H1 (cell line): Measurements from ENCODE around the gene CD247. TPM values are rescaled to one million over a fixed set of nuclear protein-coding genes. Genes with fewer than 3 reads are reported as not detected.

Source experiments
- CTCF ChIA-PET: fragments of 300-600 bp; sonication (Branson Sonifier 250); formaldehyde crosslinking; loops from one replicate; lab custom pipeline; 2021; ENCODE audit not compliant: partially characterized antibody; lab: Charles Lee
- POLR2A ChIA-PET: fragments of 300-600 bp; sonication (Branson Sonifier 250); formaldehyde crosslinking; loops from one replicate; lab custom pipeline; 2021; ENCODE audit warnings: inconsistent platforms; ENCODE audit not compliant: partially characterized antibody; lab: Charles Lee
- DNase-seq, 2 experiments: peaks; one replicate each; pipeline versions ENCODE4 v3.0.0 to v3.0.0-alpha.2; 2010 to 2022; ENCODE audit warnings: low spot score in 2 of 2, low read depth in 1 of 2, mixed read lengths in 1 of 2
- FAIRE-seq: peaks from 2 replicates; lab custom pipeline; 2011; peaks lifted over from hg19 to GRCh38; lab: Jason Lieb, UNC
- H2AFZ ChIP-seq: 2 replicates; pipeline ENCODE4 v1.8.1; 2012; ENCODE audit warnings: low read length, inconsistent platforms
- H2AK5ac ChIP-seq: 2 replicates; pipeline ENCODE4 v1.6.1; 2013; ENCODE audit warnings: low read depth, low read length
- H2BK120ac ChIP-seq: replicated peaks from 2 replicates; pipeline ENCODE3; 2013; ENCODE audit warnings: low read depth, low read length, inconsistent platforms
- H2BK12ac ChIP-seq: 2 replicates; pipeline ENCODE4 v1.6.1; 2013; ENCODE audit warnings: low read depth, low read length
- H2BK15ac ChIP-seq: 2 replicates; pipeline ENCODE4 v1.6.1; 2013; ENCODE audit warnings: low read length
- H2BK20ac ChIP-seq: 2 replicates; pipeline ENCODE4 v1.6.1; 2013; ENCODE audit warnings: low read length
- H2BK5ac ChIP-seq: 2 replicates; pipeline ENCODE4 v1.6.1; 2013; ENCODE audit warnings: low read depth, low read length
- H3K14ac ChIP-seq: 2 replicates; pipeline ENCODE4 v1.6.1; 2013; ENCODE audit warnings: inconsistent platforms; ENCODE audit not compliant: insufficient read length
- H3K18ac ChIP-seq: 2 replicates; pipeline ENCODE4 v1.6.1; 2013; ENCODE audit warnings: low read length; ENCODE audit errors: extremely low read depth
- H3K23ac ChIP-seq: 2 replicates; pipeline ENCODE4 v1.6.1; 2013; ENCODE audit warnings: inconsistent platforms; ENCODE audit not compliant: insufficient read length
- H3K23me2 ChIP-seq: 2 replicates; pipeline ENCODE4 v1.6.1; 2013; ENCODE audit warnings: low read depth, low read length
- H3K27ac ChIP-seq: 2 replicates; pipeline ENCODE4 v1.6.1; 2011; ENCODE audit warnings: low read depth, low read length, inconsistent platforms
- H3K27me3 ChIP-seq, 4 experiments: replicated peaks in 1 of 4; 1 replicate in 1 of 4; 2 replicates in 3 of 4; pipeline versions ENCODE4 v1.6.1 to v1.8.1; 2011 to 2013; ENCODE audit warnings: low read length in 3 of 4, mild to moderate bottlenecking in 3 of 4, inconsistent platforms in 2 of 4, mixed read lengths in 2 of 4, moderate library complexity in 1 of 4; ENCODE audit not compliant: control insufficient read depth in 3 of 4, insufficient read depth in 3 of 4; ENCODE audit errors: extremely low read depth in 1 of 4
- H3K36me3 ChIP-seq, 4 experiments: 2 replicates each; pipeline versions ENCODE4 v1.6.1 to v1.8.1; 2011 to 2013; ENCODE audit warnings: mild to moderate bottlenecking in 4 of 4, low read length in 3 of 4, moderate library complexity in 2 of 4, control low read depth in 1 of 4, inconsistent platforms in 1 of 4; ENCODE audit not compliant: insufficient read depth in 4 of 4, control insufficient read depth in 2 of 4
- H3K4ac ChIP-seq: replicated peaks from 2 replicates; pipeline ENCODE3; 2013; ENCODE audit warnings: low read length, low read depth, mixed read lengths, inconsistent platforms; ENCODE audit not compliant: insufficient read length
- H3K4me1 ChIP-seq, 4 experiments: replicated peaks in 1 of 4; 1 replicate in 1 of 4; 2 replicates in 3 of 4; pipeline versions ENCODE4 v1.6.1 to v1.8.1; 2011 to 2013; ENCODE audit warnings: low read length in 3 of 4, inconsistent platforms in 2 of 4, mixed read lengths in 1 of 4; ENCODE audit not compliant: insufficient read depth in 4 of 4, control insufficient read depth in 3 of 4
- H3K4me2 ChIP-seq, 2 experiments: 2 replicates each; pipeline versions ENCODE4 v1.6.1 to v1.8.1; 2011 to 2013; ENCODE audit warnings: low read depth in 2 of 2, low read length in 2 of 2, control low read depth in 1 of 2, inconsistent platforms in 1 of 2, mild to moderate bottlenecking in 1 of 2; ENCODE audit not compliant: insufficient read depth in 1 of 2
- H3K4me3 ChIP-seq, 4 experiments: fragments of 200-600, 300-600 bp in 1 of 4; sonication (generic), shearing (Covaris generic), sonication (Bioruptor Twin) in 1 of 4; 2 replicates each; pipeline versions ENCODE4 v1.5.1 to v1.8.1; 2011 to 2016; ENCODE audit warnings: low read length in 4 of 4, low read depth in 3 of 4, control low read depth in 2 of 4, inconsistent platforms in 2 of 4, mild to moderate bottlenecking in 2 of 4, mixed read lengths in 1 of 4, moderate library complexity in 1 of 4; ENCODE audit not compliant: insufficient read depth in 2 of 4; ENCODE audit errors: extremely low read depth in 1 of 4
- H3K56ac ChIP-seq: replicated peaks from 2 replicates; pipeline ENCODE3; 2013; ENCODE audit warnings: low read depth, mild to moderate bottlenecking, mixed read lengths, low read length, inconsistent platforms; ENCODE audit not compliant: insufficient read length
- H3K79me1 ChIP-seq: 2 replicates; pipeline ENCODE4 v1.6.1; 2013; ENCODE audit warnings: low read depth, low read length, control low read depth
- H3K79me2 ChIP-seq, 2 experiments: 2 replicates each; pipeline versions ENCODE4 v1.6.1 to v1.8.1; 2012 to 2013; ENCODE audit warnings: low read length in 2 of 2, mild to moderate bottlenecking in 2 of 2, inconsistent platforms in 1 of 2; ENCODE audit not compliant: insufficient read depth in 2 of 2, control insufficient read depth in 1 of 2
- H3K9ac ChIP-seq, 4 experiments: replicated peaks in 1 of 4; 1 replicate in 1 of 4; 2 replicates in 3 of 4; pipeline versions ENCODE4 v1.6.1 to v1.8.1; 2011 to 2013; ENCODE audit warnings: low read depth in 3 of 4, low read length in 3 of 4, control low read depth in 2 of 4, mild to moderate bottlenecking in 2 of 4, moderate library complexity in 2 of 4, inconsistent platforms in 1 of 4; ENCODE audit errors: extremely low read depth in 1 of 4
- H3K9me3 ChIP-seq, 2 experiments: 2 replicates each; pipeline versions ENCODE4 v1.6.1 to v1.8.1; 2012 to 2013; ENCODE audit warnings: mild to moderate bottlenecking in 2 of 2, moderate library complexity in 2 of 2, control low read depth in 1 of 2, inconsistent platforms in 1 of 2, low read depth in 1 of 2, low read length in 1 of 2, mixed read lengths in 1 of 2; ENCODE audit not compliant: insufficient read depth in 2 of 2
- H4K20me1 ChIP-seq, 2 experiments: replicated peaks in 1 of 2; 2 replicates each; pipeline versions ENCODE3 to v1.8.1; 2011 to 2013; ENCODE audit warnings: inconsistent platforms in 2 of 2, low read length in 2 of 2, mild to moderate bottlenecking in 1 of 2; ENCODE audit not compliant: insufficient read depth in 2 of 2, control insufficient read depth in 1 of 2
- H4K5ac ChIP-seq: 2 replicates; pipeline ENCODE4 v1.6.1; 2013; ENCODE audit warnings: low read length, low read depth, mixed read lengths, inconsistent platforms; ENCODE audit not compliant: insufficient read length
- H4K8ac ChIP-seq: 2 replicates; pipeline ENCODE4 v1.8.0; 2013; ENCODE audit warnings: mild to moderate bottlenecking, moderate library complexity, low read length, inconsistent platforms; ENCODE audit not compliant: insufficient read depth; ENCODE audit errors: extremely low read depth
- H4K91ac ChIP-seq: replicated peaks from 2 replicates; pipeline ENCODE3; 2013; ENCODE audit warnings: low read length, mixed read lengths, inconsistent platforms; ENCODE audit not compliant: insufficient read length
- ASH2L ChIP-seq: fragments of 200-600, 300-600 bp; sonication (generic); IDR thresholded peaks from one replicate; pipeline ENCODE4 v1.7.1; 2017; ENCODE audit warnings: low read length
- BCL11A ChIP-seq, 2 experiments: IDR thresholded peaks; one replicate each; pipeline ENCODE4 v1.6.1; 2011; ENCODE audit warnings: low read depth in 2 of 2, low read length in 2 of 2, mild to moderate bottlenecking in 2 of 2
- E2F6 ChIP-seq: IDR thresholded peaks from 2 replicates; pipeline ENCODE4 v1.6.1; 2012; ENCODE audit warnings: inconsistent platforms
- FOSL1 ChIP-seq: IDR thresholded peaks from 2 replicates; pipeline ENCODE4 v1.6.1; 2011; ENCODE audit warnings: mild to moderate bottlenecking, low read depth, low read length, moderate library complexity; ENCODE audit not compliant: insufficient read depth
- HDAC2 ChIP-seq, 2 experiments: fragments of 300-600 bp in 1 of 2; sonication (generic) in 1 of 2; IDR thresholded peaks; 2 replicates each; pipeline ENCODE4 v1.6.1; 2011 to 2012; ENCODE audit warnings: low read depth in 2 of 2, low read length in 2 of 2, mild to moderate bottlenecking in 2 of 2, moderate library complexity in 2 of 2, borderline replicate concordance in 1 of 2, inconsistent platforms in 1 of 2
- NRF1 ChIP-seq: IDR thresholded peaks from 2 replicates; pipeline ENCODE4 v1.6.1; 2011; ENCODE audit warnings: mild to moderate bottlenecking, low read depth, low read length, improper control_type of control experiment
- POLR2A ChIP-seq, 2 experiments: IDR thresholded peaks; 1 replicate in 1 of 2; 2 replicates in 1 of 2; pipeline ENCODE4 v1.6.1; 2011; ENCODE audit warnings: low read depth in 2 of 2, low read length in 2 of 2, mild to moderate bottlenecking in 2 of 2; ENCODE audit errors: control extremely low read depth in 1 of 2
- RXRA ChIP-seq: IDR thresholded peaks from 2 replicates; pipeline ENCODE4 v1.6.1; 2011; ENCODE audit warnings: low read depth, mild to moderate bottlenecking, low read length, moderate library complexity; ENCODE audit not compliant: insufficient read depth
- ZNF274 ChIP-seq: IDR thresholded peaks from 2 replicates; pipeline ENCODE4 v1.7.0; 2012; ENCODE audit warnings: low read length, borderline replicate concordance; ENCODE audit errors: extremely low read depth
- WGBS, 2 experiments: shearing (Covaris generic) in 1 of 2; methylation state at CpG; one replicate each; pipeline versions ENCODE4 v1.1.6 to v1.1.7; 2013 to 2015; ENCODE audit warnings: low lambda C conversion rate in 2 of 2, mixed read lengths in 2 of 2, inconsistent platforms in 1 of 2, low coverage in 1 of 2, missing lambda C conversion rate in 1 of 2; ENCODE audit not compliant: insufficient replicate concordance in 2 of 2, insufficient coverage in 1 of 2, insufficient read length in 1 of 2; ENCODE audit errors: extremely low coverage in 1 of 2, missing lambda C conversion rate in 1 of 2; 5-methylcytosine and 5-hydroxymethylcytosine counted together
- polyA plus RNA-seq, 7 experiments: library from polyadenylated mRNA; depleted of rRNA in 3 of 7; stranded (reverse) in 5 of 7; unstranded in 2 of 7; fragments of >200 nt in 5 of 7; fragments of 200-250 nt in 2 of 7; gene quantifications; 1 replicate in 5 of 7; 2 replicates in 1 of 7; 4 replicates in 1 of 7; pipeline versions ENCODE4 v1.2.1 to v1.2.3, GENCODE V29; 2011 to 2013; ENCODE audit warnings: missing spikeins in 2 of 7, mixed read lengths in 2 of 7
- total RNA-seq: library from RNA; stranded (reverse); fragmentation: NEBNext Ultra II Directional; extraction: Animal tissue kit (Norgen Biotek cat#: 25700); gene quantifications from 2 replicates; pipeline ENCODE4 v1.2.1, GENCODE V29; 2021
- TF ChIP-seq, protein P1 (sequence below): IDR thresholded peaks from 2 replicates; pipeline ENCODE4 v1.6.1; 2011; ENCODE audit warnings: low read depth, mild to moderate bottlenecking, low read length; ENCODE audit not compliant: insufficient read depth

The CD247 gene
- total and polyA plus RNA-seq, 2 of the 8 experiments (the other 6 are each of a cell fraction or from before 2014, with no cell fraction given), result 2.0 to 2.2 TPM

- H2BK5ac ChIP-seq, result no peak overlapping the region
- 0 out of 2 replicates have a peak, but pooled peaks cover 2% of the 10 kb centered on the region for H3K79me1 ChIP-seq
- FAIRE-seq (no peak), DNase-seq (no peak)
- no peaks in the 10 kb centered on the region; a peak in 2 of 7 replicates for H3K27me3 ChIP-seq
- 0 out of 4 replicates have a peak, but pooled peaks cover 0 to 2% of the 10 kb centered on the region in 2 experiments for H3K79me2 ChIP-seq
- 90% methylated on average over 5 of the region's 5 CpGs; no CpG with 5 or more reads in 1 of the 2 experiments for WGBS, 2 experiments
- H3K9ac ChIP-seq, result no peak overlapping the region
- H3K4me3 ChIP-seq, result no peak overlapping the region
- POLR2A ChIA-PET, result interaction anchor here (2.9 kb wide), 1 partner anchor 8 kb away, joined by 9 read pairs; no protein-coding TSS in a partner anchor
- H4K20me1 ChIP-seq, result peaks cover 0 to 1% of the 10 kb centered on the region in 2 experiments
- H3K9me3 ChIP-seq, result no peaks in the 10 kb centered on the region
- no peak overlapping the region for H3K4ac ChIP-seq
- no peak overlapping the region for H4K5ac ChIP-seq
- H4K8ac ChIP-seq, result no peak overlapping the region
- H3K36me3 ChIP-seq, result peaks cover 0 to 14% (median 0%) of the 10 kb centered on the region in 4 experiments; a peak in 3 of 8 replicates
- CTCF ChIA-PET, result interaction anchor here (0.8 to 7.2 kb wide), 6 partner anchors 8 to 59 kb away, joined by 3 to 70 read pairs (median 4); no protein-coding TSS in a partner anchor
- H3K56ac ChIP-seq, result no peak overlapping the region
- peaks cover 3% of the 10 kb centered on the region; the same call in 1 of the 2 replicates for H3K23me2 ChIP-seq
- no peak overlapping the region for H3K23ac ChIP-seq
- H4K91ac ChIP-seq, result no peak overlapping the region
- H2BK12ac ChIP-seq, result no peak overlapping the region
- no peak overlapping the region for H2BK120ac ChIP-seq
- H3K18ac ChIP-seq, result no peak overlapping the region
- H2AFZ ChIP-seq, result no peak overlapping the region
- no peak overlapping the region for H3K4me2 ChIP-seq
- H2AK5ac ChIP-seq, result no peak overlapping the region
- no peaks in the 10 kb centered on the region; a peak in 1 of 7 replicates for H3K4me1 ChIP-seq
- H3K27ac ChIP-seq, result no peak overlapping the region
- no peak overlapping the region for H3K14ac ChIP-seq
- no peak overlapping the region for H2BK20ac ChIP-seq
- H2BK15ac ChIP-seq, result no peak overlapping the region
- no peak for TF ChIP-seq RXRA
- no peak for TF ChIP-seq POLR2A (IDR thresholded peaks at IDR 0.05; ENCODE audit: control extremely low read depth in 1 of 2, low read depth in 2 of 2, low read length in 2 of 2)
- TF ChIP-seq, protein P1, sequence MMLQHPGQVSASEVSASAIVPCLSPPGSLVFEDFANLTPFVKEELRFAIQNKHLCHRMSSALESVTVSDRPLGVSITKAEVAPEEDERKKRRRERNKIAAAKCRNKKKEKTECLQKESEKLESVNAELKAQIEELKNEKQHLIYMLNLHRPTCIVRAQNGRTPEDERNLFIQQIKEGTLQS, result no peak
- TF ChIP-seq BCL11A (IDR thresholded peaks at IDR 0.05; ENCODE audit: low read depth in 2 of 2, low read length in 2 of 2), result no peak
- no peak for TF ChIP-seq NRF1
- no peak for TF ChIP-seq ASH2L
- no peak for TF ChIP-seq FOSL1
- no peak for TF ChIP-seq HDAC2 (IDR thresholded peaks at IDR 0.05; ENCODE audit: borderline replicate concordance in 1 of 2, low read depth in 2 of 2, low read length in 2 of 2)
- TF ChIP-seq ZNF274, result no peak
- no peak for TF ChIP-seq E2F6
Observed at GRCh38 chr1:167548059-167548932, 30.0 kb upstream of the CD247 start.
